K562 (cell line): ENCODE results near the gene CISD3. TPM values are rescaled to one million over a fixed set of nuclear protein-coding genes. Genes with fewer than 3 reads are reported as not detected.

Experiments used
- ADNP ChIP-seq: fragments of 200-800 bp; sonication (Bioruptor generic); IDR thresholded peaks from 2 replicates; pipeline ENCODE4 v1.6.1; 2016; ENCODE audit warnings: missing genetic modification characterization, missing compliant biosample characterization
- CBX3 ChIP-seq, 2 experiments: IDR thresholded peaks; 1 replicate in 1 of 2; 2 replicates in 1 of 2; pipeline ENCODE4 v1.6.1; 2012; ENCODE audit warnings: inconsistent platforms in 2 of 2, low read length in 2 of 2, borderline replicate concordance in 1 of 2, control low read depth in 1 of 2
- CEBPZ ChIP-seq: fragments of 150-350 bp; IDR thresholded peaks from 2 replicates; pipeline ENCODE4 v1.6.1; 2014; ENCODE audit warnings: low read depth, mild to moderate bottlenecking, low read length, borderline replicate concordance
- EP300 ChIP-seq: IDR thresholded peaks from 2 replicates; pipeline ENCODE4 v1.6.1; 2012; ENCODE audit warnings: low read length, improper control_type of control experiment
- EP400 ChIP-seq: fragments of 450-650 bp; IDR thresholded peaks from 2 replicates; pipeline ENCODE4 v1.6.1; 2017; ENCODE audit warnings: antibody characterized with exemption, mild to moderate bottlenecking, moderate library complexity
- GATA2 ChIP-seq: sonication (generic); formaldehyde crosslinking; IDR thresholded peaks from 2 replicates; pipeline ENCODE4 v1.4.0; 2020; ENCODE audit warnings: mild to moderate bottlenecking, missing genetic modification reagents
- MAZ ChIP-seq, 2 experiments: fragments of 450-650 bp in 1 of 2; sonication (generic) in 1 of 2; formaldehyde crosslinking; IDR thresholded peaks in 1 of 2; conservative IDR thresholded peaks in 1 of 2; 2 replicates each; pipeline versions ENCODE4 v1.4.0 to v1.5.0; 2020; ENCODE audit warnings: mild to moderate bottlenecking in 1 of 2, missing genetic modification reagents in 1 of 2
- MYNN ChIP-seq, 2 experiments: sonication (generic); formaldehyde crosslinking in 1 of 2; IDR thresholded peaks; 2 replicates each; pipeline versions ENCODE4 v1.5.0 to v1.6.1; 2016 to 2020; ENCODE audit warnings: antibody characterized with exemption in 1 of 2, missing genetic modification reagents in 1 of 2
- OTX1 ChIP-seq: fragments of 450-650 bp; formaldehyde crosslinking; IDR thresholded peaks from 2 replicates; pipeline ENCODE4 v1.4.0; 2022; ENCODE audit warnings: mild to moderate bottlenecking
- PHF8 ChIP-seq: fragments of 200-600 bp; sonication (generic); IDR thresholded peaks from 2 replicates; pipeline ENCODE4 v1.6.1; 2012; ENCODE audit warnings: mixed run types, mild to moderate bottlenecking, inconsistent platforms, low read length, moderate library complexity, borderline replicate concordance
- POLR2A ChIP-seq: fragments of 450-650 bp; conservative IDR thresholded peaks from 2 replicates; pipeline ENCODE4 v1.6.1; 2016
- POLR2G ChIP-seq: fragments of 200-400 bp; formaldehyde crosslinking; IDR thresholded peaks from 2 replicates; pipeline ENCODE4 v1.6.1; 2017; ENCODE audit warnings: low read depth, mild to moderate bottlenecking, antibody characterized with exemption, low read length, moderate library complexity
- SIN3B ChIP-seq: fragments of 450-650 bp; IDR thresholded peaks from 2 replicates; pipeline ENCODE4 v1.6.1; 2017; ENCODE audit warnings: low read depth, mild to moderate bottlenecking, moderate library complexity
- SMAD3 ChIP-seq: fragments of 450-650 bp; formaldehyde crosslinking; conservative IDR thresholded peaks from 2 replicates; pipeline ENCODE4 v1.4.0; 2020; ENCODE audit warnings: mild to moderate bottlenecking
- SRSF3 ChIP-seq: fragments of 200-400 bp; formaldehyde crosslinking; IDR thresholded peaks from 2 replicates; pipeline ENCODE4 v1.6.1; 2016; ENCODE audit warnings: mild to moderate bottlenecking, low read length, moderate library complexity; ENCODE audit not compliant: insufficient read depth
- TBL1XR1 ChIP-seq, 2 experiments: IDR thresholded peaks; 2 replicates each; pipeline ENCODE4 v1.6.1; 2012; ENCODE audit warnings: improper control_type of control experiment in 2 of 2, low read length in 2 of 2, mild to moderate bottlenecking in 1 of 2
- TBP ChIP-seq: optimal IDR thresholded peaks from 2 replicates; pipeline ENCODE3; 2011; ENCODE audit warnings: low read depth, low read length, improper control_type of control experiment
- ZBTB7A ChIP-seq: IDR thresholded peaks from 2 replicates; pipeline ENCODE4 v1.6.1; 2011; ENCODE audit warnings: low read depth, mild to moderate bottlenecking, low read length, moderate library complexity, borderline replicate concordance; ENCODE audit not compliant: control insufficient read depth
- ZFP36 ChIP-seq: fragments of 150-350 bp; IDR thresholded peaks from 2 replicates; pipeline ENCODE4 v1.6.1; 2018; ENCODE audit warnings: low read length, low read depth; ENCODE audit not compliant: partially characterized antibody
- polyA plus RNA-seq, 8 experiments: library from polyadenylated mRNA; depleted of rRNA in 4 of 8; stranded (reverse) in 5 of 8; unstranded in 3 of 8; fragments of >200 nt; fragmentation: Nextera tagmentation in 2 of 8; fragmentation: Illumina TruSeq in 1 of 8; extraction: Ambion mirVana in 2 of 8; extraction: Trizol in 1 of 8; gene quantifications; 2 replicates each; pipeline versions ENCODE4 v1.2.1 to v1.2.3, GENCODE V29; 2011 to 2014; ENCODE audit warnings: inconsistent platforms in 1 of 8, missing spikeins in 1 of 8
- total RNA-seq, 7 experiments: library from RNA; depleted of rRNA in 6 of 7; stranded (reverse); fragments of >200 nt in 6 of 7; fragmentation: Illumina TruSeq in 2 of 7; extraction: Trizol in 2 of 7; gene quantifications; 2 replicates each; pipeline versions ENCODE4 v1.2.1 to v1.2.3, GENCODE V29; 2011 to 2021; ENCODE audit warnings: low replicate concordance in 1 of 7
- TF ChIP-seq, protein P1 (sequence below): IDR thresholded peaks from 2 replicates; pipeline ENCODE4 v1.6.1; 2011; ENCODE audit warnings: borderline replicate concordance, low read depth, mild to moderate bottlenecking, moderate library complexity, low read length; ENCODE audit not compliant: insufficient read depth, poor library complexity, severe bottlenecking
- TF ChIP-seq, protein P2 (sequence below): fragments of 250-450 bp; sonication (Bioruptor Pico); IDR thresholded peaks from 2 replicates; pipeline ENCODE4 v1.6.1; 2021; ENCODE audit warnings: mild to moderate bottlenecking

The CISD3 gene
- total and polyA plus RNA-seq, 9 of the 15 experiments (the other 6 are each of a cell fraction or from before 2014, with no cell fraction given): 5.0 to 60.7 (median 15.7) TPM

- TF ChIP-seq TBP (peak; percentile 81), MAZ (CRISPR knock-in tag; conservative IDR thresholded peaks at IDR 0.05 in 1 of 2, IDR thresholded peaks at IDR 0.05 in 1 of 2) (peak; percentile 65 to 85), PHF8 (peak; percentile 25; the same call in 1 of the 2 replicates), EP400 (peak; percentile 72), MYNN (IDR thresholded peaks at IDR 0.05) (peak; percentile 55; the same call in 1 of the 2 replicates), MYNN (CRISPR knock-in tag; IDR thresholded peaks at IDR 0.05) (no peak), TBL1XR1 (IDR thresholded peaks at IDR 0.05; ENCODE audit: low read length in 2 of 2) (peak in 1 of 2 experiments; percentile 7; a peak in 2 of 4 replicates), OTX1 (CRISPR knock-in tag) (0 out of 2 replicates have a peak, but pooled peaks have one; percentile 12), GATA2 (CRISPR knock-in tag) (no peak), SRSF3 (0 out of 2 replicates have a peak, but pooled peaks have one; percentile 20), SIN3B (no peak), CEBPZ (no peak), ZBTB7A (peak; percentile 92), EP300 (peak; percentile 35), ADNP (tag) (peak; percentile 62; the same call in 1 of the 2 replicates), CBX3 (IDR thresholded peaks at IDR 0.05; ENCODE audit: borderline replicate concordance in 1 of 2, low read length in 2 of 2) (0 out of 3 replicates have a peak, but pooled peaks of 1 of the 2 experiments have one; percentile 37), SMAD3 (no peak), POLR2G (peak; percentile 79), POLR2A (peak; percentile 71), ZFP36 (peak; percentile 100)
- TF ChIP-seq, protein P1, sequence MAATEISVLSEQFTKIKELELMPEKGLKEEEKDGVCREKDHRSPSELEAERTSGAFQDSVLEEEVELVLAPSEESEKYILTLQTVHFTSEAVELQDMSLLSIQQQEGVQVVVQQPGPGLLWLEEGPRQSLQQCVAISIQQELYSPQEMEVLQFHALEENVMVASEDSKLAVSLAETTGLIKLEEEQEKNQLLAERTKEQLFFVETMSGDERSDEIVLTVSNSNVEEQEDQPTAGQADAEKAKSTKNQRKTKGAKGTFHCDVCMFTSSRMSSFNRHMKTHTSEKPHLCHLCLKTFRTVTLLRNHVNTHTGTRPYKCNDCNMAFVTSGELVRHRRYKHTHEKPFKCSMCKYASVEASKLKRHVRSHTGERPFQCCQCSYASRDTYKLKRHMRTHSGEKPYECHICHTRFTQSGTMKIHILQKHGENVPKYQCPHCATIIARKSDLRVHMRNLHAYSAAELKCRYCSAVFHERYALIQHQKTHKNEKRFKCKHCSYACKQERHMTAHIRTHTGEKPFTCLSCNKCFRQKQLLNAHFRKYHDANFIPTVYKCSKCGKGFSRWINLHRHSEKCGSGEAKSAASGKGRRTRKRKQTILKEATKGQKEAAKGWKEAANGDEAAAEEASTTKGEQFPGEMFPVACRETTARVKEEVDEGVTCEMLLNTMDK: peak; percentile 11
- TF ChIP-seq, protein P2, sequence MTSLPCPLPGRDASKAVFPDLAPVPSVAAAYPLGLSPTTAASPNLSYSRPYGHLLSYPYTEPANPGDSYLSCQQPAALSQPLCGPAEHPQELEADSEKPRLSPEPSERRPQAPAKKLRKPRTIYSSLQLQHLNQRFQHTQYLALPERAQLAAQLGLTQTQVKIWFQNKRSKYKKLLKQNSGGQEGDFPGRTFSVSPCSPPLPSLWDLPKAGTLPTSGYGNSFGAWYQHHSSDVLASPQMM (CRISPR knock-in tag): no peak
Observed at GRCh38 chr17:38703742-38704605, 26.2 kb upstream of the CISD3 start (continued).
